Measurements from ENCODE around the gene BTBD10.

The BTBD10 gene

DNA sequence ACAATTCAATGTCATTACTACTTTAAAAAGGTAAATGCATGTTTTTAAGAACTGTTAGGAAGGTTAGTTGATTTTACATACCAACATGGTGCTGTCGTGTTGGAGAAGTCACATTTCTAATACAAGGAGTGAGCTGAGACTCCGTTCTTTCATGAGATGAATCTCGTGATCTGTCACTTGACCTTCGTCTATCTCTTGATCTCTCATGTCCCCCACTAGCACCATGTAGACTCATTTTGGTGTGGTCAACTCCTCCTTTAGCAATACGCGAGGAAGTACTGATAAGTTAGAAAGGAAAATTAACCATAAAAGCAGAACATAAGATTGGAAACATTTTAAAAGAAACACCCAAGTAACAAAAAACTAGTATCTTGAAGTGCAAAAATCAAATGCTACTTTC lies 41.5 kb downstream of the BTBD10 start (continued):
- TF ChIP-seq, protein P1, sequence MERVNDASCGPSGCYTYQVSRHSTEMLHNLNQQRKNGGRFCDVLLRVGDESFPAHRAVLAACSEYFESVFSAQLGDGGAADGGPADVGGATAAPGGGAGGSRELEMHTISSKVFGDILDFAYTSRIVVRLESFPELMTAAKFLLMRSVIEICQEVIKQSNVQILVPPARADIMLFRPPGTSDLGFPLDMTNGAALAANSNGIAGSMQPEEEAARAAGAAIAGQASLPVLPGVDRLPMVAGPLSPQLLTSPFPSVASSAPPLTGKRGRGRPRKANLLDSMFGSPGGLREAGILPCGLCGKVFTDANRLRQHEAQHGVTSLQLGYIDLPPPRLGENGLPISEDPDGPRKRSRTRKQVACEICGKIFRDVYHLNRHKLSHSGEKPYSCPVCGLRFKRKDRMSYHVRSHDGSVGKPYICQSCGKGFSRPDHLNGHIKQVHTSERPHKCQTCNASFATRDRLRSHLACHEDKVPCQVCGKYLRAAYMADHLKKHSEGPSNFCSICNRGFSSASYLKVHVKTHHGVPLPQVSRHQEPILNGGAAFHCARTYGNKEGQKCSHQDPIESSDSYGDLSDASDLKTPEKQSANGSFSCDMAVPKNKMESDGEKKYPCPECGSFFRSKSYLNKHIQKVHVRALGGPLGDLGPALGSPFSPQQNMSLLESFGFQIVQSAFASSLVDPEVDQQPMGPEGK (CRISPR knock-in tag; IDR thresholded peaks at IDR 0.05; ENCODE audit: borderline replicate concordance), result no peak
- TF ChIP-seq RARB (CRISPR knock-in tag; IDR thresholded peaks at IDR 0.05), result no peak
- no peak for TF ChIP-seq ZFP30 (CRISPR knock-in tag; IDR thresholded peaks at IDR 0.05)
- TF ChIP-seq, protein P2, sequence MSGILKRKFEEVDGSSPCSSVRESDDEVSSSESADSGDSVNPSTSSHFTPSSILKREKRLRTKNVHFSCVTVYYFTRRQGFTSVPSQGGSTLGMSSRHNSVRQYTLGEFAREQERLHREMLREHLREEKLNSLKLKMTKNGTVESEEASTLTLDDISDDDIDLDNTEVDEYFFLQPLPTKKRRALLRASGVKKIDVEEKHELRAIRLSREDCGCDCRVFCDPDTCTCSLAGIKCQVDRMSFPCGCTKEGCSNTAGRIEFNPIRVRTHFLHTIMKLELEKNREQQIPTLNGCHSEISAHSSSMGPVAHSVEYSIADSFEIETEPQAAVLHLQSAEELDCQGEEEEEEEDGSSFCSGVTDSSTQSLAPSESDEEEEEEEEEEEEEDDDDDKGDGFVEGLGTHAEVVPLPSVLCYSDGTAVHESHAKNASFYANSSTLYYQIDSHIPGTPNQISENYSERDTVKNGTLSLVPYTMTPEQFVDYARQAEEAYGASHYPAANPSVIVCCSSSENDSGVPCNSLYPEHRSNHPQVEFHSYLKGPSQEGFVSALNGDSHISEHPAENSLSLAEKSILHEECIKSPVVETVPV (CRISPR knock-in tag; IDR thresholded peaks at IDR 0.05), result no peak
- no peak for TF ChIP-seq TOX (CRISPR knock-in tag; IDR thresholded peaks at IDR 0.05; ENCODE audit: borderline replicate concordance)
- no peak for TF ChIP-seq ZNF8 (CRISPR knock-in tag; IDR thresholded peaks at IDR 0.05)

DNA sequence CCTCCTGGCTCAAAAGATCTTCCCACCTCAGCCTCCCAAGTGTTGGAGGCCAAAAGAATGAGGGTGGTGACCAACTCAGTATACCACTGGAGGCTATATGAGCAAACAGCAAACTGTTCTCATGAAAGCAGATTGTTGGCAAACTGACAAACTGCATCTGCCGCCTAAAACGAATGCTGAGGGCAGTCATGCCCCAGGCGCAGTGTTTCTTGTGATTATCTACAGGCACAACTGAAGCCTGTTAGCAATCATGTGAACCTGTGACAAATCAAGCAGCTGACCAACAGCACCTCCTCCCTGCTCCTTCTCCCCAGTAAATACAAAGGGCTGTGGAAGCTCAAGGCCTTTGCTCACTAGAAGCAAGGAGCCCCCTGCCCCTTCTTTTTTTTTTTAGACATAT lies 47.8 kb downstream of the BTBD10 start:
- TF ChIP-seq RARB (CRISPR knock-in tag; IDR thresholded peaks at IDR 0.05), result no peak
- TF ChIP-seq ZFP3 (CRISPR knock-in tag; IDR thresholded peaks at IDR 0.05), result no peak
- TF ChIP-seq ESRRG (CRISPR knock-in tag; IDR thresholded peaks at IDR 0.05), result no peak
- TF ChIP-seq GLIS3 (CRISPR knock-in tag; IDR thresholded peaks at IDR 0.05), result no peak
- TF ChIP-seq ZFP30 (CRISPR knock-in tag; IDR thresholded peaks at IDR 0.05), result no peak
- no peak for TF ChIP-seq ISL1 (CRISPR knock-in tag; IDR thresholded peaks at IDR 0.05)
- no peak for TF ChIP-seq ZNF8 (CRISPR knock-in tag; IDR thresholded peaks at IDR 0.05)
- no peak for TF ChIP-seq ARNTL (CRISPR knock-in tag; IDR thresholded peaks at IDR 0.05; ENCODE audit: borderline replicate concordance, low read depth)
- TF ChIP-seq, protein P2 (CRISPR knock-in tag; IDR thresholded peaks at IDR 0.05), result no peak
- TF ChIP-seq, protein P3, sequence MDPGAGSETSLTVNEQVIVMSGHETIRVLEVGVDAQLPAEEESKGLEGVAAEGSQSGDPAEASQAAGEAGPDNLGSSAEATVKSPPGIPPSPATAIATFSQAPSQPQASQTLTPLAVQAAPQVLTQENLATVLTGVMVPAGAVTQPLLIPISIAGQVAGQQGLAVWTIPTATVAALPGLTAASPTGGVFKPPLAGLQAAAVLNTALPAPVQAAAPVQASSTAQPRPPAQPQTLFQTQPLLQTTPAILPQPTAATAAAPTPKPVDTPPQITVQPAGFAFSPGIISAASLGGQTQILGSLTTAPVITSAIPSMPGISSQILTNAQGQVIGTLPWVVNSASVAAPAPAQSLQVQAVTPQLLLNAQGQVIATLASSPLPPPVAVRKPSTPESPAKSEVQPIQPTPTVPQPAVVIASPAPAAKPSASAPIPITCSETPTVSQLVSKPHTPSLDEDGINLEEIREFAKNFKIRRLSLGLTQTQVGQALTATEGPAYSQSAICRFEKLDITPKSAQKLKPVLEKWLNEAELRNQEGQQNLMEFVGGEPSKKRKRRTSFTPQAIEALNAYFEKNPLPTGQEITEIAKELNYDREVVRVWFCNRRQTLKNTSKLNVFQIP (CRISPR knock-in tag; IDR thresholded peaks at IDR 0.05; ENCODE audit: borderline replicate concordance, low read depth), result no peak
- TF ChIP-seq, protein P4, sequence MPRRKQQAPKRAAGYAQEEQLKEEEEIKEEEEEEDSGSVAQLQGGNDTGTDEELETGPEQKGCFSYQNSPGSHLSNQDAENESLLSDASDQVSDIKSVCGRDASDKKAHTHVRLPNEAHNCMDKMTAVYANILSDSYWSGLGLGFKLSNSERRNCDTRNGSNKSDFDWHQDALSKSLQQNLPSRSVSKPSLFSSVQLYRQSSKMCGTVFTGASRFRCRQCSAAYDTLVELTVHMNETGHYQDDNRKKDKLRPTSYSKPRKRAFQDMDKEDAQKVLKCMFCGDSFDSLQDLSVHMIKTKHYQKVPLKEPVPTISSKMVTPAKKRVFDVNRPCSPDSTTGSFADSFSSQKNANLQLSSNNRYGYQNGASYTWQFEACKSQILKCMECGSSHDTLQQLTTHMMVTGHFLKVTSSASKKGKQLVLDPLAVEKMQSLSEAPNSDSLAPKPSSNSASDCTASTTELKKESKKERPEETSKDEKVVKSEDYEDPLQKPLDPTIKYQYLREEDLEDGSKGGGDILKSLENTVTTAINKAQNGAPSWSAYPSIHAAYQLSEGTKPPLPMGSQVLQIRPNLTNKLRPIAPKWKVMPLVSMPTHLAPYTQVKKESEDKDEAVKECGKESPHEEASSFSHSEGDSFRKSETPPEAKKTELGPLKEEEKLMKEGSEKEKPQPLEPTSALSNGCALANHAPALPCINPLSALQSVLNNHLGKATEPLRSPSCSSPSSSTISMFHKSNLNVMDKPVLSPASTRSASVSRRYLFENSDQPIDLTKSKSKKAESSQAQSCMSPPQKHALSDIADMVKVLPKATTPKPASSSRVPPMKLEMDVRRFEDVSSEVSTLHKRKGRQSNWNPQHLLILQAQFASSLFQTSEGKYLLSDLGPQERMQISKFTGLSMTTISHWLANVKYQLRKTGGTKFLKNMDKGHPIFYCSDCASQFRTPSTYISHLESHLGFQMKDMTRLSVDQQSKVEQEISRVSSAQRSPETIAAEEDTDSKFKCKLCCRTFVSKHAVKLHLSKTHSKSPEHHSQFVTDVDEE (CRISPR knock-in tag; IDR thresholded peaks at IDR 0.05), result no peak
- no peak for TF ChIP-seq OSR1 (CRISPR knock-in tag; IDR thresholded peaks at IDR 0.05)
- TF ChIP-seq, protein P1 (CRISPR knock-in tag; IDR thresholded peaks at IDR 0.05; ENCODE audit: borderline replicate concordance), result no peak
- no peak for TF ChIP-seq TOX (CRISPR knock-in tag; IDR thresholded peaks at IDR 0.05; ENCODE audit: borderline replicate concordance)
- ATAC-seq, result no peak

DNA sequence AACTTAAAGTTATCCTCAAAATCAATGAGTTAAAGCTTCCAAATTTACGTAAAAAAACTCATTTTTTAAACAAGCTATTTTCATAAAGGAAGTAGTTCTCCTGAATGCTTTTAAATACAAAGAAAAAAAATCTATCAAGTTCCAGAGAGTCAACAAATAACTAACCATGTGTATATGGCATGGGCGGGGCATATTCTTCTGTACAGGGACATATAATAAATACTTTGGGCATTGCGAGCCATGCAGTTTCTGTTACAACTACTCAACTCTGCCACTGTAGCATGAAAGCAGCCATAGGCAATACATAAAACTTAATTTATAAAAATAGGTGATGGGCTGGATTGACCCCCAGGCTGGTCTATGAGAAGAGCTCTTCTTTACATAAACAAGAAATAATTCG lies 57.8 kb downstream of the BTBD10 start:
- no peak for ATAC-seq
- TF ChIP-seq TCF4 (CRISPR knock-in tag; IDR thresholded peaks at IDR 0.05; ENCODE audit: borderline replicate concordance) (no peak), ISL1 (CRISPR knock-in tag; IDR thresholded peaks at IDR 0.05) (no peak), ZC3H10 (CRISPR knock-in tag; IDR thresholded peaks at IDR 0.05) (no peak), ZFP30 (CRISPR knock-in tag; IDR thresholded peaks at IDR 0.05) (no peak), ZNF8 (CRISPR knock-in tag; IDR thresholded peaks at IDR 0.05) (no peak), PPARA (CRISPR knock-in tag; IDR thresholded peaks at IDR 0.05; ENCODE audit: borderline replicate concordance) (no peak), BACH2 (CRISPR knock-in tag; IDR thresholded peaks at IDR 0.05; ENCODE audit: borderline replicate concordance) (no peak), SNAI2 (CRISPR knock-in tag; IDR thresholded peaks at IDR 0.05) (no peak), RARB (CRISPR knock-in tag; IDR thresholded peaks at IDR 0.05) (no peak), CSDC2 (CRISPR knock-in tag; IDR thresholded peaks at IDR 0.05) (no peak)
- TF ChIP-seq, protein P2 (CRISPR knock-in tag; IDR thresholded peaks at IDR 0.05), result no peak
- TF ChIP-seq, protein P3 (CRISPR knock-in tag; IDR thresholded peaks at IDR 0.05; ENCODE audit: borderline replicate concordance, low read depth), result no peak
- TF ChIP-seq, protein P5, sequence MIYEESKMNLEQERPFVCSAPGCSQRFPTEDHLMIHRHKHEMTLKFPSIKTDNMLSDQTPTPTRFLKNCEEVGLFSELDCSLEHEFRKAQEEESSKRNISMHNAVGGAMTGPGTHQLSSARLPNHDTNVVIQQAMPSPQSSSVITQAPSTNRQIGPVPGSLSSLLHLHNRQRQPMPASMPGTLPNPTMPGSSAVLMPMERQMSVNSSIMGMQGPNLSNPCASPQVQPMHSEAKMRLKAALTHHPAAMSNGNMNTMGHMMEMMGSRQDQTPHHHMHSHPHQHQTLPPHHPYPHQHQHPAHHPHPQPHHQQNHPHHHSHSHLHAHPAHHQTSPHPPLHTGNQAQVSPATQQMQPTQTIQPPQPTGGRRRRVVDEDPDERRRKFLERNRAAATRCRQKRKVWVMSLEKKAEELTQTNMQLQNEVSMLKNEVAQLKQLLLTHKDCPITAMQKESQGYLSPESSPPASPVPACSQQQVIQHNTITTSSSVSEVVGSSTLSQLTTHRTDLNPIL (CRISPR knock-in tag; IDR thresholded peaks at IDR 0.05; ENCODE audit: low read depth), result no peak

Measured in SK-N-SH treated with all-trans-retinoic acid at 6 μM for 48 hours (cell line).